Brain microvascular endothelial cell (primary cell): Measurements from ENCODE around the gene RERE.

Experiments used
- DNase-seq: peaks from one replicate; pipeline ENCODE4 v3.0.0-alpha.2; 2020
- H3K27ac ChIP-seq: fragments of 250-450 bp; sonication (Bioruptor Pico); 2 replicates; pipeline ENCODE4 v1.5.1; 2020; ENCODE audit warnings: mild to moderate bottlenecking, moderate library complexity
- H3K27me3 ChIP-seq: fragments of 250-450 bp; sonication (Bioruptor Pico); replicated peaks from 2 replicates; pipeline ENCODE4 v1.5.1; 2020; ENCODE audit warnings: mild to moderate bottlenecking
- H3K36me3 ChIP-seq: fragments of 250-450 bp; sonication (Bioruptor Pico); replicated peaks from 2 replicates; pipeline ENCODE4 v1.5.1; 2020; ENCODE audit warnings: mild to moderate bottlenecking
- H3K4me3 ChIP-seq: 2 replicates; pipeline ENCODE4 v1.5.1; 2011; ENCODE audit warnings: low read depth, mild to moderate bottlenecking, control low read depth, low read length, moderate library complexity
- in situ Hi-C: cut with HindIII; loops from 2 replicates; pipeline ENCODE4 v1.10.0; 2017; ENCODE audit warnings: low sequenced_read_pairs, low pct_ligation_motif_present
- TF ChIP-seq, protein P1 (sequence below): IDR thresholded peaks from 2 replicates; pipeline ENCODE4 v1.5.1; 2011; ENCODE audit warnings: low read depth, mild to moderate bottlenecking, moderate library complexity, low read length, control low read depth, inconsistent platforms; ENCODE audit errors: missing control alignments

RERE gene

DNA sequence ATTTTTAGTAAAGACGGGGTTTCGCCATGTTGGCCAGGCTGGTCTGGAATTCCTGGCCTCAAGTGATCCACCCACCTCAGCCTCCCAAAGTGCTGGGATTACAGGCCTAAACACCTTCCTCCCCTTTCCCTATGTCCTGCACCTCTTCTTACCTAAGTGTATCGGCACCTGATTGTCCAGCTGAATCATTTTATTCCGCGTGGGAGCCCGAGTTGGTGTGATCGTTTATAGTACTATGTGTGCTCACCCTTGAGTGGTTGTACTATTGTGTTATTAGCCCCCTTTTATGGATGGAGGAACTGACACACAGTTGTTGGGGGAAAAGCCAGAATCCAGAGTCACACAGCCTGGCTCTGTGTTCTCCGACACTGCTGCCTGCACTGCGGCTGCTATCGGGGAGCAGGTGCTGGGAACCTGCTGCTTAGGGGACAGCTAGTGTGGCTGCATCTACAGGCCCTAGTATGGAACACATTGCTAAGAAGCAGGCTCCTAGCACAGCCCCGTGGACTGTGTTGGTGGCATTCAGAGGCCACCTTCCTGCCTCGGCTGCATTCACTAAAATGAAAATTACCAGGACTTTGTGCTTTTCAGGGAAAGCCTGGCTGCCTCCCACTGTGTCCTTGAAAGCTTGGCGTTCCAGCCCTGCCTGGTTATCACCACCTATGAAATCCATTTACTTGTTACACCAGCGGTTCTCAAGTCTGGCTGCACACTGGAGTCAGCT, 39.4 kb upstream of the RERE start:
- in situ Hi-C loops = no loop called here
- peaks cover 44% of the 10 kb centered on the region for H3K36me3 ChIP-seq
- no peak for DNase-seq
- TF ChIP-seq, protein P1, sequence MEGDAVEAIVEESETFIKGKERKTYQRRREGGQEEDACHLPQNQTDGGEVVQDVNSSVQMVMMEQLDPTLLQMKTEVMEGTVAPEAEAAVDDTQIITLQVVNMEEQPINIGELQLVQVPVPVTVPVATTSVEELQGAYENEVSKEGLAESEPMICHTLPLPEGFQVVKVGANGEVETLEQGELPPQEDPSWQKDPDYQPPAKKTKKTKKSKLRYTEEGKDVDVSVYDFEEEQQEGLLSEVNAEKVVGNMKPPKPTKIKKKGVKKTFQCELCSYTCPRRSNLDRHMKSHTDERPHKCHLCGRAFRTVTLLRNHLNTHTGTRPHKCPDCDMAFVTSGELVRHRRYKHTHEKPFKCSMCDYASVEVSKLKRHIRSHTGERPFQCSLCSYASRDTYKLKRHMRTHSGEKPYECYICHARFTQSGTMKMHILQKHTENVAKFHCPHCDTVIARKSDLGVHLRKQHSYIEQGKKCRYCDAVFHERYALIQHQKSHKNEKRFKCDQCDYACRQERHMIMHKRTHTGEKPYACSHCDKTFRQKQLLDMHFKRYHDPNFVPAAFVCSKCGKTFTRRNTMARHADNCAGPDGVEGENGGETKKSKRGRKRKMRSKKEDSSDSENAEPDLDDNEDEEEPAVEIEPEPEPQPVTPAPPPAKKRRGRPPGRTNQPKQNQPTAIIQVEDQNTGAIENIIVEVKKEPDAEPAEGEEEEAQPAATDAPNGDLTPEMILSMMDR = no peak
- H3K4me3 ChIP-seq = no peak overlapping the region
- no peak overlapping the region for H3K27ac ChIP-seq
- no peaks in the 10 kb centered on the region for H3K27me3 ChIP-seq

DNA sequence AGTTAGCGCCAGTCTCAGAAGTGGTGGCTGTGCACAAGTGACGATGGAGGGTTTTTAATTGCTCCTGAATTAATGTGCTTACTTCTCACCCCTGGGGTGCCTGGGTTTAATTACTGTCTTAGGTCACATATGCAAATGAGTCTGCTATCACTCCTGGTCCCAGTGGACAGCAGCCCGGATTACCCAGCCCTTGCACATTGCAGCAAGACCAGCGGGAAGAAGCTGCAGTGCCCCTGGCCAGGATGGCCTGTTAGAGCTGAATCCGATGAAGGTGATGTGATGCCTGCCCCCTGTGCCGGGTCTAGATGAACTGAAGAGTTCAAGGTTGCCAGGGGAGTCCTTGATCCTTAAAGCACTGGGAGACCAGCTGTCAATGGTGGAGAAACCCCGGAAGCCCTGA, 36.8 kb upstream of the RERE start:
- H3K36me3 ChIP-seq = peaks cover 21% of the 10 kb centered on the region
- no peak for DNase-seq
- TF ChIP-seq, protein P1 = no peak
- no peak overlapping the region for H3K4me3 ChIP-seq
- H3K27ac ChIP-seq = no peak overlapping the region
- in situ Hi-C loops = no loop called here
- no peaks in the 10 kb centered on the region for H3K27me3 ChIP-seq

DNA sequence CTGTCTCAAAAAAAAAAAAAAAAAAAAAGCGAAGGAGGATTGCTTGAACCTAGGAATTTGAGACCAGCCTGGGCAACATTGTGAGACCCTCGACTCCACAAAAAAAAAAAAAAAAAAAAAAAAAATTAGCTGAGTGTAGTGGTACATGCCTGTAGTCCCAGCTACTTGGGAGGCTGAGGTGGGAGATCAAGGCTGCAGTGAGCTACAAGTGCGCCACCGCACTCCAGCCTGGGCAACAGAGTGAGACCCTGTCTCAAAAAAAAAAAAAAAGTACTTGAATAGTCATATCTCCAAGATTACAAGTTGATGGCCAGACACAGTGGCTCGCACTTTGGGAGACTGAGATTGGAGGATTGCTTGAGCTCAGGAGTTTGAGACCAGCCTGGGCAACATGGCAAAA, 33.6 kb upstream of the RERE start:
- no peak for DNase-seq
- Histone ChIP-seq H3K4me3 (no peak overlapping the region), H3K27me3 (no peaks in the 10 kb centered on the region), H3K27ac (no peak overlapping the region), H3K36me3 (no peaks in the 10 kb centered on the region)
- TF ChIP-seq, protein P1 = no peak
- in situ Hi-C loops = no loop called here

DNA sequence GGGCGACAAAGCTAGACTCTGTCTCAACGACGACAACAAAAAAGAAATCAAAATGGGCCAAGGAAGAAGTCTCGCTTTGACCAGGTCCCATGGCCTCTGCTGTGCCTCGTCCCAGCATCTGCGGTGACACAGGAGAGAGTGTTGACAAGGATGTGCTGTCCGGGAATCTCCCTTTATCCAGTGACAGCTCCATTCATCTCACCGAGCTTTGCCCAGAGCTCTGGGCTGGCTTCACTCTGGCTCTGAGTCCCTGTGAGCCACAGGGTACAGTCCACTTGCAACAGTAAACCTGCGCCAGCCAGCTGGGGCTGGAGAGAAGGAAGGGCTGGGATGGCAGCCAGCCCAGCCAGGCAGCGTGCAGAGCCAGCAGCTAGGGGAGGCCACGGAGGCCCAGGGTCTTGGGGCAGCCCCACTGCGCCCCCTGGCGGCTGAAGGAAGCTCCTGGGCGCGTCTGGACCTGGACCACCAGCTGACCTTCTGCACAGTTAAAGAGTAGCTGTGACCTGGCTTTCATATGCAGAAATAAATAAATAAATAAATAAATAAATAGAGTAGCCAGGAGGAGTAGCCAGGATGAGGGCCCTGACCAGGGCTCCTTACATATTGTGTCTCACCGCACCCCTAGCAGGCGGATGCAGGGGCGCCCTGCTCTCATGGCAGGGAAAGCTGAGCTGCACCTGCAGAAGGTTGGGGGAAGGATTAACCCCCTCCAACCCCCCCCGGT, 31.4 kb upstream of the RERE start:
- TF ChIP-seq, protein P1 = peak; percentile 95
- peak; percentile 78 for DNase-seq
- H3K36me3 ChIP-seq = no peaks in the 10 kb centered on the region
- no peak overlapping the region for H3K4me3 ChIP-seq
- H3K27ac ChIP-seq = no peak overlapping the region
- no peaks in the 10 kb centered on the region for H3K27me3 ChIP-seq
- in situ Hi-C loops = no loop called here

DNA sequence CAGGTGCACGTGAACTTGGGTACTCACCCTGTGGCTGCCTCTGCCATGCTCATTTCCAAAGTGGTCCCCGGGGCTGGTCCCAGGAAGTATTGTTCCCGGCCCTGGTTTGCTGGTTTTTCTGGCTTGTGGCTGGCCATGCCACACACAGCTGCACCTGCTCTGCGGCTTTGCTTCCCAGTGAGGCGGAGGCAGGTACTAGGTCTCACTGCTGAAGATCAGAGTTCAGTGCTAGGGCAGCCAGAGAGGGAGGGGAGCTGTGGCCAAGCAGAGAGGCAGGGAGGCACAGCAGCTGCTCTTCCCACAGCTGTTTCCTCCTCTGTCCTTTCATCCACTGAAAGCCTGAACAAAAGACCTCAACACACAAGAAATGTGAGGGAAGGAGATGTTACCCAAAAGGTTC, 30.6 kb upstream of the RERE start:
- Histone ChIP-seq H3K36me3 (no peaks in the 10 kb centered on the region), H3K4me3 (no peak overlapping the region), H3K27ac (no peak overlapping the region), H3K27me3 (no peaks in the 10 kb centered on the region)
- DNase-seq = no peak
- in situ Hi-C loops = no loop called here
- TF ChIP-seq, protein P1 = no peak
